GM19099 (cell line): ENCODE measurements around the gene HSPA8.

Experiments
- POLR2A ChIP-seq: IDR thresholded peaks from 3 replicates; pipeline ENCODE4 v1.6.1; 2011; ENCODE audit warnings: low read depth; ENCODE audit not compliant: insufficient read length; ENCODE audit errors: extremely low read depth

HSPA8 gene

GRCh38 chr11:123018702-123019101 is 43.2 kb downstream of the HSPA8 start:
- TF ChIP-seq POLR2A = no peak

GRCh38 chr11:123011510-123011909 is 50.4 kb downstream of the HSPA8 start:
- no peak for TF ChIP-seq POLR2A
